Measurements from ENCODE around the gene SFSWAP. TPM values are rescaled to one million over a fixed set of nuclear protein-coding genes. Genes with fewer than 3 reads are reported as not detected.

The SFSWAP gene
- total RNA-seq, 1 experiment from 2014 or later, result 48.1 TPM

DNA sequence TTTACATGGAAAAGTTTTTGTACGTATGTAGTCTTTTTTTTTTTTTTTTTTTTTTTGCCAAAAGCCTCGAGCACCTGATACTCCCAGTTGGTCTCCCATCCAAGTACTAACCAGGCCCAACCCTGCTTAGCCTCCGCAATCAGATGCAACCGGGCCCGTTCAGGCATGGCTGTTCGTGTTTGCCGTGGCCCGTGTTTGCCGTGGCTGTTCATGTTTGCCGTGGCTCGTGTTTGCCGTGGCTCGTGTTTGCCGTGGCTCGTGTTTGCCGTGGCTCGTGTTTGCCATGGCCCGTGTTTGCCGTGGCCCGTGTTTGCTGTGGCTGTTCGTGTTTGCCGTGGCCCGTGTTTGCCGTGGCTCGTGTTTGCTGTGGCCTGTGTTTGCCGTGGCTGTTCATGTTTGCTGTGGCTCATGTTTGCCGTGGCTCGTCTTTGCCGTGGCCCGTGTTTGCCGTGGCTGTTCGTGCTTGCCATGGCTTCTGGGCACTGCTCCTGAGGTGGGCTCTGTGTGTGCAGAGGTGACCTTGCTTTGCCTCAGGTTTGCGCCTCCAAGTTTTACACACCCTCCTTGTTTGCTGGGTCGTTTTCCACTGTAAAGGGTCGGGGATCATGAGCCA, 90.5 kb downstream of the SFSWAP start:
- no peaks in the 10 kb centered on the region for H3K79me1 ChIP-seq (ENCODE audit: insufficient read depth, low read depth, low read length, poor library complexity, severe bottlenecking)
- H2BK5ac ChIP-seq (ENCODE audit: insufficient read length, low read length), result no peak overlapping the region
- TF ChIP-seq, protein P1, sequence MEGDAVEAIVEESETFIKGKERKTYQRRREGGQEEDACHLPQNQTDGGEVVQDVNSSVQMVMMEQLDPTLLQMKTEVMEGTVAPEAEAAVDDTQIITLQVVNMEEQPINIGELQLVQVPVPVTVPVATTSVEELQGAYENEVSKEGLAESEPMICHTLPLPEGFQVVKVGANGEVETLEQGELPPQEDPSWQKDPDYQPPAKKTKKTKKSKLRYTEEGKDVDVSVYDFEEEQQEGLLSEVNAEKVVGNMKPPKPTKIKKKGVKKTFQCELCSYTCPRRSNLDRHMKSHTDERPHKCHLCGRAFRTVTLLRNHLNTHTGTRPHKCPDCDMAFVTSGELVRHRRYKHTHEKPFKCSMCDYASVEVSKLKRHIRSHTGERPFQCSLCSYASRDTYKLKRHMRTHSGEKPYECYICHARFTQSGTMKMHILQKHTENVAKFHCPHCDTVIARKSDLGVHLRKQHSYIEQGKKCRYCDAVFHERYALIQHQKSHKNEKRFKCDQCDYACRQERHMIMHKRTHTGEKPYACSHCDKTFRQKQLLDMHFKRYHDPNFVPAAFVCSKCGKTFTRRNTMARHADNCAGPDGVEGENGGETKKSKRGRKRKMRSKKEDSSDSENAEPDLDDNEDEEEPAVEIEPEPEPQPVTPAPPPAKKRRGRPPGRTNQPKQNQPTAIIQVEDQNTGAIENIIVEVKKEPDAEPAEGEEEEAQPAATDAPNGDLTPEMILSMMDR (conservative IDR thresholded peaks at IDR 0.05), result no peak
- H3K27ac ChIP-seq (ENCODE audit: insufficient read length, low read depth, low read length), result no peak overlapping the region
- no peak overlapping the region for H3K23ac ChIP-seq (ENCODE audit: insufficient read length, low read depth, low read length)
- no peaks in the 10 kb centered on the region for H3K79me2 ChIP-seq (ENCODE audit: insufficient read depth, low read length)
- no peak overlapping the region for H4K5ac ChIP-seq (ENCODE audit: insufficient read length, low read depth, low read length)
- H3K4ac ChIP-seq (ENCODE audit: low read depth, low read length), result no peak overlapping the region
- no peak overlapping the region for H2AK5ac ChIP-seq (ENCODE audit: insufficient read length, low read length)
- no peak overlapping the region for H3K18ac ChIP-seq (ENCODE audit: insufficient read length, low read depth, low read length)
- no peak overlapping the region for H4K8ac ChIP-seq (replicated peaks; ENCODE audit: insufficient read length, low read depth, low read length)
- H3K56ac ChIP-seq (ENCODE audit: insufficient read length, low read depth, low read length), result no peak overlapping the region
- no peaks in the 10 kb centered on the region for H3K9me3 ChIP-seq (ENCODE audit: control insufficient read depth, low read depth, low read length)
- no peak overlapping the region for H2AFZ ChIP-seq (ENCODE audit: low read length)
- no peak overlapping the region for H2BK15ac ChIP-seq (ENCODE audit: low read depth, low read length)
- no peaks in the 10 kb centered on the region for H3K23me2 ChIP-seq (ENCODE audit: insufficient read length, low read depth, low read length, poor library complexity, severe bottlenecking)
- no peak overlapping the region for H2BK12ac ChIP-seq (ENCODE audit: insufficient read length, low read depth, low read length)
- Mint-ChIP-seq H3K27me3 (ENCODE audit: low read depth) (no peaks in the 10 kb centered on the region), H3K4me3 (no peak overlapping the region), H3K9me3 (no peaks in the 10 kb centered on the region), H3K4me1 (peaks cover 3% of the 10 kb centered on the region in 2 experiments), H3K27ac (peak overlapping the region in 1 of 3 experiments; percentile 72; a peak in 1 of 7 replicates), H3K36me3 (ENCODE audit: insufficient read depth in 1 of 3, low read depth in 3 of 3) (peaks cover 27 to 47% (median 42%) of the 10 kb centered on the region in 3 experiments)
- no CpG with 5 or more reads among the region's 35 CpGs for WGBS (ENCODE audit: extremely low coverage, insufficient read length, low lambda C conversion rate)
- no peaks in the 10 kb centered on the region for H3K27me3 ChIP-seq (ENCODE audit: insufficient read depth, low read length)
- H3K4me1 ChIP-seq (ENCODE audit: insufficient read depth, low read length), result no peaks in the 10 kb centered on the region
- H4K20me1 ChIP-seq (ENCODE audit: control insufficient read depth, insufficient read depth, insufficient read length), result no peaks in the 10 kb centered on the region
- no peak overlapping the region for H2BK120ac ChIP-seq (ENCODE audit: low read depth, low read length, poor library complexity, severe bottlenecking)
- no peak overlapping the region for H3T11ph ChIP-seq (ENCODE audit: low read length)
- no peak for DNase-seq
- H3K4me2 ChIP-seq (ENCODE audit: insufficient read depth, insufficient read length, low read length), result no peak overlapping the region
- H3K14ac ChIP-seq (ENCODE audit: insufficient read depth, low read length), result no peak overlapping the region
- H2BK20ac ChIP-seq (ENCODE audit: low read depth, low read length, poor library complexity, severe bottlenecking), result no peak overlapping the region
- H3K9ac ChIP-seq (ENCODE audit: extremely low read depth, insufficient read length, low read length), result no peak overlapping the region
- H4K91ac ChIP-seq (ENCODE audit: insufficient read length, low read depth, low read length), result no peak overlapping the region

Data from H9 (cell line).